HepG2 (cell line): Measurements from ENCODE around the gene TUBA8. TPM values are rescaled to one million over a fixed set of nuclear protein-coding genes. Genes with fewer than 3 reads are reported as not detected.
"Not testable (repeated sequence)": the region's sequence is repeated elsewhere in the genome, so short reads cannot be mapped to it uniquely, and the experiment has no call there.

ENCODE experiments used
- ATAC-seq: fragments of 200-7000 bp; cut with Tn5 transposase; 3 replicates; pipeline ENCODE4 v1.9.1; 2020; ENCODE audit warnings: mild to moderate bottlenecking, moderate library complexity
- BruUV-seq: library from RNA; stranded (reverse); fragments of 400-500 nt; replicated peaks from 2 replicates; lab custom pipeline; 2021; lab: Mats Ljungman, UMichigan
- CTCF ChIA-PET: fragments of 300-600 bp; formaldehyde crosslinking; extraction: SDS; loops from one replicate; lab custom pipeline; 2021; ENCODE audit warnings: low total read pairs, inconsistent platforms, low intra/inter-chr PET ratio; lab: Yijun Ruan, JAX
- POLR2A ChIA-PET: fragments of 350-600 bp; sonication (Branson Sonifier 250); formaldehyde crosslinking; loops from one replicate; lab custom pipeline; 2020; ENCODE audit warnings: antibody characterized with exemption, inconsistent platforms; lab: Yijun Ruan, JAX
- DNase-seq: peaks from one replicate; pipeline ENCODE4 v3.0.0-alpha.2; 2015; ENCODE audit warnings: low spot score
- FAIRE-seq: peaks from 3 replicates; lab custom pipeline; 2011; peaks lifted over from hg19 to GRCh38; lab: Jason Lieb, UNC
- H2AFZ ChIP-seq: one replicate; pipeline ENCODE4 v1.6.1; 2011; ENCODE audit warnings: low read length, inconsistent platforms
- H3K27ac ChIP-seq: fragments of 300-600 bp; 3 replicates; pipeline ENCODE4 v1.8.0; 2011; ENCODE audit warnings: mixed run types, mild to moderate bottlenecking, mixed read lengths, low read length, inconsistent platforms; ENCODE audit not compliant: insufficient read depth; ENCODE audit errors: extremely low read length
- H3K27me3 ChIP-seq, 2 experiments: fragments of 200-600 bp in 1 of 2; 2 replicates in 1 of 2; 3 replicates in 1 of 2; pipeline versions ENCODE4 v1.6.0 to v1.8.0; 2011; ENCODE audit warnings: low read length in 2 of 2, mild to moderate bottlenecking in 2 of 2, moderate library complexity in 2 of 2, inconsistent platforms in 1 of 2; ENCODE audit not compliant: insufficient read depth in 2 of 2, control insufficient read depth in 1 of 2
- H3K36me3 ChIP-seq, 2 experiments: fragments of 200-600 bp in 1 of 2; replicated peaks in 1 of 2; 2 replicates in 1 of 2; 3 replicates in 1 of 2; pipeline versions ENCODE4 v1.5.1 to v1.8.0; 2011; ENCODE audit warnings: low read length in 2 of 2, inconsistent platforms in 1 of 2; ENCODE audit not compliant: insufficient read depth in 2 of 2, control insufficient read depth in 1 of 2
- H3K4me1 ChIP-seq: 2 replicates; pipeline ENCODE4 v1.5.1; 2012; ENCODE audit warnings: low read length, inconsistent platforms; ENCODE audit not compliant: insufficient read depth
- H3K4me2 ChIP-seq: 2 replicates; pipeline ENCODE4 v1.6.0; 2011; ENCODE audit warnings: low read depth, low read length, inconsistent platforms
- H3K4me3 ChIP-seq, 3 experiments: fragments of 200-600 bp in 1 of 3; sonication (generic), shearing (Covaris generic) in 1 of 3; replicated peaks in 1 of 3; 2 replicates each; pipeline ENCODE4 v1.5.1; 2011 to 2016; ENCODE audit warnings: low read length in 3 of 3, inconsistent platforms in 2 of 3, low read depth in 2 of 3, mild to moderate bottlenecking in 2 of 3, control low read depth in 1 of 3, mixed read lengths in 1 of 3; ENCODE audit not compliant: insufficient read depth in 1 of 3
- H3K79me2 ChIP-seq: one replicate; pipeline ENCODE4 v1.6.1; 2011; ENCODE audit warnings: low read length, inconsistent platforms; ENCODE audit not compliant: insufficient read depth
- H3K9ac ChIP-seq: 2 replicates; pipeline ENCODE4 v1.6.0; 2011; ENCODE audit warnings: mild to moderate bottlenecking, low read depth, low read length, inconsistent platforms; ENCODE audit not compliant: insufficient read depth
- H3K9me3 ChIP-seq: 2 replicates; pipeline ENCODE4 v1.5.1; 2012; ENCODE audit warnings: mild to moderate bottlenecking, low read length
- H4K20me1 ChIP-seq: 2 replicates; pipeline ENCODE4 v1.6.0; 2011; ENCODE audit warnings: inconsistent platforms, mild to moderate bottlenecking, low read length, moderate library complexity; ENCODE audit not compliant: insufficient read depth
- BCL6 ChIP-seq: IDR thresholded peaks from 2 replicates; pipeline ENCODE4 v1.6.1; 2016; ENCODE audit warnings: missing genetic modification reagents, missing compliant biosample characterization
- CTCF ChIP-seq: sonication (generic); formaldehyde crosslinking; IDR thresholded peaks from 2 replicates; pipeline ENCODE4 v1.5.0; 2020; ENCODE audit warnings: mild to moderate bottlenecking, missing genetic modification reagents, moderate library complexity
- ELF3 ChIP-seq: IDR thresholded peaks from 2 replicates; pipeline ENCODE4 v1.6.1; 2016; ENCODE audit warnings: missing genetic modification reagents, missing compliant biosample characterization
- GATAD2A ChIP-seq: IDR thresholded peaks from 2 replicates; pipeline ENCODE4 v1.6.1; 2016
- RARA ChIP-seq: IDR thresholded peaks from 2 replicates; pipeline ENCODE4 v1.6.1; 2016; ENCODE audit warnings: missing genetic modification reagents, missing compliant biosample characterization
- ZMYM2 ChIP-seq: sonication (generic); formaldehyde crosslinking; IDR thresholded peaks from 2 replicates; pipeline ENCODE4 v1.8.0; 2022; ENCODE audit warnings: mild to moderate bottlenecking, missing genetic modification reagents
- ZNF205 ChIP-seq: IDR thresholded peaks from 2 replicates; pipeline ENCODE4 v1.6.1; 2018; ENCODE audit warnings: missing biosample characterization, missing genetic modification reagents
- ZNF552 ChIP-seq: sonication (generic); formaldehyde crosslinking; IDR thresholded peaks from 2 replicates; pipeline ENCODE4 v1.9.0; 2022; ENCODE audit warnings: missing genetic modification reagents, mild to moderate bottlenecking, borderline replicate concordance
- ZNF652 ChIP-seq: IDR thresholded peaks from 2 replicates; pipeline ENCODE4 v1.6.1; 2016; ENCODE audit warnings: low read depth, borderline replicate concordance
- WGBS: methylation state at CpG from one replicate; pipeline ENCODE4 v1.1.6; 2017; ENCODE audit warnings: low lambda C conversion rate; 5-methylcytosine and 5-hydroxymethylcytosine counted together
- in situ Hi-C: cut with HindIII; loops from 2 replicates; pipeline ENCODE4 v1.10.0; 2017; ENCODE audit warnings: low pct_unique_long_range_greater_than_20kb; ENCODE audit not compliant: extremely low pct_ligation_motif_present
- intact Hi-C: fragments of 100-400 bp; cut with micrococcal nuclease; formaldehyde crosslinking; loops from one replicate; pipeline ENCODE4 v1.10.0; 2022; ENCODE audit not compliant: unreplicated experiment
- polyA plus RNA-seq, 8 experiments: library from polyadenylated mRNA; depleted of rRNA in 3 of 8; stranded (reverse) in 7 of 8; unstranded in 1 of 8; fragments of >200 nt; fragmentation: Illumina TruSeq in 4 of 8; extraction: Trizol in 4 of 8; gene quantifications; 2 replicates each; pipeline versions ENCODE4 v1.2.1 to v1.2.3, GENCODE V29; 2011 to 2016; ENCODE audit warnings: low read depth in 4 of 8, missing spikeins in 1 of 8, mixed read lengths in 1 of 8; ENCODE audit not compliant: insufficient read depth in 1 of 8
- total RNA-seq, 5 experiments: library from RNA; depleted of rRNA; stranded (reverse); fragments of >200 nt; fragmentation: Illumina TruSeq; extraction: Trizol; gene quantifications; 2 replicates each; pipeline ENCODE4 v1.2.3, GENCODE V29; 2016; ENCODE audit warnings: low read depth in 1 of 5
- TF ChIP-seq, protein P1 (sequence below): sonication (generic); formaldehyde crosslinking; IDR thresholded peaks from 2 replicates; pipeline ENCODE4 v1.5.1; 2020; ENCODE audit warnings: mild to moderate bottlenecking, missing genetic modification reagents, borderline replicate concordance

The TUBA8 gene
- total and polyA plus RNA-seq, 2 of the 13 experiments (the other 11 are each of a cell fraction or from before 2014, with no cell fraction given): 0.35 to 0.69 TPM

DNA sequence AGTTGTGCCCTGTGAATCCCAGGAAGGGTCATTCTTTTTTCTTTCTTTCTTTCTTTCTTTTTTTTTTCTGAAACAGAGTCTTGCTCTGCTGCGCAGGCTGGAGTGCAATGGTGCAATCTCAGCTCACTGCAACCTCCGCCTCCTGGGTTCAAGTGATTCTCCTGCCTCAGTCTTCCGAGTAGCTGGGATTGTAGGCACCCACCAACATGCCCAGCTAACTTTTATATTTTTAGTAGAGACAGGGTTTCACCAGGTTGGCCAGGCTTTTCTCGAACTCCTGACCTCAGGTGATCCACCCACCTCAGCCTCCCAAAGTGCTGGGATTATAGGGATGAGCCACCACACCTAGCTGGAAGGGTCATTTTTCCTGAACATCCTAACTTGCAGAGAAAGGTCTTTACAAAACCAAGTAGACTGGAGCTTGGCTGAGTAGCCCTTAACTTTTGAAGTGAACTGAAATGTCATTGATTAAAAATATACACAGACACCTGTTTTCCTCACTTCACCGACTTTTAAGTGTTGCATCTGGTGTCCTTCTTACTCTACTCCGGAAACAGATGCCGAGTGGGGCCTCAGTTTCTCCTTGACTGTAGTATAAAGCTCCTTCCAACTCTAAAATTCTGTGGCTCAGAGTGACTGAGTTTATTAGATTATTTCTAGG, 39.2 kb upstream of the TUBA8 start:
- H3K4me3 ChIP-seq, H3K4me2 ChIP-seq, H4K20me1 ChIP-seq, CTCF ChIA-PET, intact Hi-C loops, H3K36me3 ChIP-seq, H3K9ac ChIP-seq, H3K9me3 ChIP-seq, H3K27me3 ChIP-seq, H3K79me2 ChIP-seq, H2AFZ ChIP-seq, BruUV-seq, DNase-seq, H3K27ac ChIP-seq, ATAC-seq, FAIRE-seq: not testable (repeated sequence)
- H3K4me1 ChIP-seq: peaks cover 65% of the 10 kb centered on the region
- WGBS: 89% methylated on average over 7 of the region's 7 CpGs
- in situ Hi-C loops: loop anchor here (5.0 to 10.0 kb wide), 2 partner anchors 69 to 157 kb away; no protein-coding TSS in a partner anchor
- POLR2A ChIA-PET: interaction anchor here (1.5 kb wide), 1 partner anchor 10 kb away, joined by 8 read pairs; no protein-coding TSS in a partner anchor

DNA sequence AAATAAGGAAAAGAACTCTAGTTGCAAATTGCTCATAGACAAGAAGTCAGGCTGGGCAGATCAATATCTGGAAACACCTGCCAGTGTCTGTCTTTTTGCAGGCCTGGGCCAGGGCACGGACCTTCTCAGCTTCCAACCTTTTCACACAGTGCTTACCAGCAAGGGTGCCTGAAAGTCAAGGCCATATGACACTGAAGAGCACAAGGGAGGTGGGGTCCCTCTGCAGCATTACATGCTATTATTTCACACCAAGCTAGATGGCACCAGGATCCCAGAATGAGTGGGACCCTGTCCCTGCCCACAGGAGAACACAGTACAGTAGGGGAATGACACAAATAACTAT, 38.7 kb upstream of the TUBA8 start:
- DNase-seq (no peak), ATAC-seq (peak; percentile 14; the same call in 1 of the 3 replicates), FAIRE-seq (no peak)
- in situ Hi-C loops: loop anchor here (5.0 to 10.0 kb wide), 2 partner anchors 70 to 157 kb away; no protein-coding TSS in a partner anchor
- CTCF ChIA-PET: no interaction called here
- no TSS peak for BruUV-seq
- no peak overlapping the region for H2AFZ ChIP-seq
- 0 out of 2 replicates have a peak overlapping the region, but pooled peaks have one; percentile 0 for H3K4me2 ChIP-seq
- intact Hi-C loops: no loop called here
- H3K9me3 ChIP-seq: no peaks in the 10 kb centered on the region
- H3K4me3 ChIP-seq: no peak overlapping the region
- H3K79me2 ChIP-seq: no peaks in the 10 kb centered on the region
- 0% methylated on average over 1 of the region's 1 CpG for whole genome bisulfite sequencing
- H3K36me3 ChIP-seq: no peaks in the 10 kb centered on the region
- no peak overlapping the region for H3K27ac ChIP-seq
- no peak overlapping the region for H3K9ac ChIP-seq
- no peaks in the 10 kb centered on the region for H4K20me1 ChIP-seq
- TF ChIP-seq ZNF205 (CRISPR knock-in tag) (no peak), ZMYM2 (CRISPR knock-in tag) (no peak), ZNF652 (0 out of 2 replicates have a peak, but pooled peaks have one; percentile 16), RARA (CRISPR knock-in tag) (peak; percentile 42; the same call in 1 of the 2 replicates), ELF3 (CRISPR knock-in tag) (0 out of 2 replicates have a peak, but pooled peaks have one; percentile 18), BCL6 (CRISPR knock-in tag) (peak; percentile 62), ZNF552 (CRISPR knock-in tag) (no peak), GATAD2A (CRISPR knock-in tag) (peak; percentile 42), CTCF (peak; percentile 19; the same call in 1 of the 2 replicates)
- TF ChIP-seq, protein P1, sequence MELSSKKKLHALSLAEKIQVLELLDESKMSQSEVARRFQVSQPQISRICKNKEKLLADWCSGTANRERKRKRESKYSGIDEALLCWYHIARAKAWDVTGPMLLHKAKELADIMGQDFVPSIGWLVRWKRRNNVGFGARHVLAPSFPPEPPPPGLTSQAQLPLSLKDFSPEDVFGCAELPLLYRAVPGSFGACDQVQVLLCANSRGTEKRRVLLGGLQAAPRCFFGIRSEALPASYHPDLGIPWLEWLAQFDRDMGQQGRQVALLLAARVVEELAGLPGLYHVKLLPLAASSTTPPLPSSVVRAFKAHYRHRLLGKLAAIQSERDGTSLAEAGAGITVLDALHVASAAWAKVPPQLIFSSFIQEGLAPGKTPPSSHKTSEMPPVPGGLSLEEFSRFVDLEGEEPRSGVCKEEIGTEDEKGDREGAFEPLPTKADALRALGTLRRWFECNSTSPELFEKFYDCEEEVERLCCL (CRISPR knock-in tag): no peak
- POLR2A ChIA-PET: interaction anchor here (1.5 kb wide), 1 partner anchor 11 kb away, joined by 8 read pairs; no protein-coding TSS in a partner anchor
- no peaks in the 10 kb centered on the region; a peak in 1 of 5 replicates for H3K27me3 ChIP-seq
- peaks cover 65% of the 10 kb centered on the region for H3K4me1 ChIP-seq
